Effector memory CD4-positive, alpha-beta T cell (primary cell): ENCODE measurements around the gene BOK.

Experiments used
- DNase-seq, 3 donors: peaks; one replicate each; pipeline ENCODE4 v3.0.0-alpha.2; 2020
- H3K27ac ChIP-seq: 2 replicates; pipeline ENCODE4 v1.7.0; 2013; ENCODE audit warnings: mild to moderate bottlenecking, low read length, moderate library complexity; ENCODE audit not compliant: insufficient read depth, poor library complexity, severe bottlenecking
- H3K27me3 ChIP-seq: replicated peaks from 2 replicates; pipeline ENCODE4 v1.7.0; 2013; ENCODE audit warnings: mild to moderate bottlenecking, low read length; ENCODE audit not compliant: insufficient read depth, control insufficient read depth, poor library complexity, severe bottlenecking
- H3K36me3 ChIP-seq: 2 replicates; pipeline ENCODE4 v1.7.0; 2013; ENCODE audit warnings: mild to moderate bottlenecking, low read length, moderate library complexity; ENCODE audit not compliant: control insufficient read depth, insufficient read depth
- H3K4me1 ChIP-seq: 2 replicates; pipeline ENCODE4 v1.7.0; 2013; ENCODE audit warnings: low read length, mild to moderate bottlenecking; ENCODE audit not compliant: control insufficient read depth, insufficient read depth, poor library complexity, severe bottlenecking
- H3K4me3 ChIP-seq: 2 replicates; pipeline ENCODE4 v1.7.0; 2013; ENCODE audit warnings: low read length, low read depth, mild to moderate bottlenecking; ENCODE audit not compliant: insufficient read depth, poor library complexity, severe bottlenecking
- H3K9me3 ChIP-seq: 2 replicates; pipeline ENCODE4 v1.7.0; 2013; ENCODE audit warnings: mild to moderate bottlenecking, low read length, moderate library complexity; ENCODE audit not compliant: control insufficient read depth
- total RNA-seq, 3 donors: gene quantifications; one replicate each; lab custom pipeline; 2026; lab: John Stamatoyannopoulos, UW

BOK gene
- total RNA-seq = 0 to 0.97 (median 0) reads per million in 3 donors

- Histone ChIP-seq H3K27me3 (peaks cover 16% of the 10 kb centered on the region), H3K9me3 (no peaks in the 10 kb centered on the region), H3K27ac (no peak within 1 kb of the TSS), H3K4me1 (peaks cover 6% of the 10 kb centered on the region), H3K36me3 (no peaks in the 10 kb centered on the region), H3K4me3 (peak within 1 kb of the TSS; percentile 37)
- DNase-seq = no peak
Measured at GRCh38 chr2:241558532-241559322, at the start of gene BOK. BOK (plus strand) TSS chr2:241558745; CDS start chr2:241559484, 739 bp downstream.

- peak overlapping the region; percentile 83 for H3K27ac ChIP-seq
- DNase-seq = no peak
- peak overlapping the region; percentile 74 for H3K4me3 ChIP-seq
- no peaks in the 10 kb centered on the region for H3K36me3 ChIP-seq
- H3K27me3 ChIP-seq = no peaks in the 10 kb centered on the region
- H3K4me1 ChIP-seq = peaks cover 18% of the 10 kb centered on the region
- H3K9me3 ChIP-seq = no peaks in the 10 kb centered on the region
Measured at GRCh38 chr2:241509155-241509784, 49.3 kb upstream of the BOK start.

GRCh38 chr2:241511091-241511741, 47.3 kb upstream of the BOK start:
- Histone ChIP-seq H3K9me3 (no peaks in the 10 kb centered on the region), H3K4me1 (peaks cover 18% of the 10 kb centered on the region), H3K4me3 (no peak overlapping the region), H3K27me3 (no peaks in the 10 kb centered on the region), H3K27ac (no peak overlapping the region), H3K36me3 (no peaks in the 10 kb centered on the region)
- DNase-seq = no peak

GRCh38 chr2:241514553-241514952, 44.0 kb upstream of the BOK start:
- no peak for DNase-seq
- Histone ChIP-seq H3K9me3 (no peaks in the 10 kb centered on the region), H3K4me1 (no peaks in the 10 kb centered on the region), H3K27me3 (no peaks in the 10 kb centered on the region), H3K36me3 (no peaks in the 10 kb centered on the region), H3K27ac (no peak overlapping the region), H3K4me3 (no peak overlapping the region)

GRCh38 chr2:241514986-241515737, 43.4 kb upstream of the BOK start:
- Histone ChIP-seq H3K27ac (no peak overlapping the region), H3K4me1 (no peaks in the 10 kb centered on the region), H3K9me3 (no peaks in the 10 kb centered on the region), H3K36me3 (no peaks in the 10 kb centered on the region), H3K27me3 (no peaks in the 10 kb centered on the region), H3K4me3 (no peak overlapping the region)
- DNase-seq = no peak

GRCh38 chr2:241516520-241516965, 42.0 kb upstream of the BOK start:
- H3K27me3 ChIP-seq = no peaks in the 10 kb centered on the region
- no peaks in the 10 kb centered on the region for H3K36me3 ChIP-seq
- no peak for DNase-seq

GRCh38 chr2:241517297-241517696, 41.2 kb upstream of the BOK start:
- Histone ChIP-seq H3K4me1 (no peaks in the 10 kb centered on the region), H3K36me3 (no peaks in the 10 kb centered on the region), H3K27ac (no peak overlapping the region), H3K27me3 (no peaks in the 10 kb centered on the region), H3K4me3 (no peak overlapping the region), H3K9me3 (no peaks in the 10 kb centered on the region)
- DNase-seq = no peak

More at GRCh38 chr2:241516520-241516965, 42.0 kb upstream of the BOK start:
- no peaks in the 10 kb centered on the region for H3K9me3 ChIP-seq
- H3K4me3 ChIP-seq = no peak overlapping the region
- no peak overlapping the region for H3K27ac ChIP-seq
- H3K4me1 ChIP-seq = no peaks in the 10 kb centered on the region

GRCh38 chr2:241519669-241520068, 38.9 kb upstream of the BOK start:
- H3K27ac ChIP-seq = no peak overlapping the region
- no peaks in the 10 kb centered on the region for H3K9me3 ChIP-seq
- H3K27me3 ChIP-seq = no peaks in the 10 kb centered on the region
- no peak for DNase-seq
- no peaks in the 10 kb centered on the region for H3K4me1 ChIP-seq
- H3K4me3 ChIP-seq = no peak overlapping the region
- H3K36me3 ChIP-seq = no peaks in the 10 kb centered on the region

- H3K4me1 ChIP-seq = no peaks in the 10 kb centered on the region
- H3K9me3 ChIP-seq = no peaks in the 10 kb centered on the region
- H3K27ac ChIP-seq = no peak overlapping the region
- no peak overlapping the region for H3K4me3 ChIP-seq
- no peaks in the 10 kb centered on the region for H3K27me3 ChIP-seq
- no peaks in the 10 kb centered on the region for H3K36me3 ChIP-seq
- no peak for DNase-seq
Measured at GRCh38 chr2:241522477-241522876, 36.1 kb upstream of the BOK start.
